Esophagus mucosa (tissue), 1 donor: ENCODE measurements around the gene PDE3B. TPM values are rescaled to one million over a fixed set of nuclear protein-coding genes. Genes with fewer than 3 reads are reported as not detected.
"Not testable (repeated sequence)": the region's sequence is repeated elsewhere in the genome, so short reads cannot be mapped to it uniquely, and the experiment has no call there.

Source experiments
- ATAC-seq: fragments of 200-7000 bp; cut with Tn5 transposase; one replicate; pipeline ENCODE4 v1.9.1; 2020
- total RNA-seq: library from RNA; stranded (reverse); gene quantifications from one replicate; pipeline ENCODE4 v1.2.4, GENCODE V29; 2023
- donor health status: DM: yes; HTN: yes; CAD: no.

The PDE3B gene
- total RNA-seq, 1 donor from 2014 or later: 0.44 TPM

GRCh38 chr11:14819596-14819995, 176.0 kb downstream of the PDE3B start:
- no peak for ATAC-seq

- no peak for ATAC-seq
Measured at GRCh38 chr11:14821031-14821430, 177.4 kb downstream of the PDE3B start.

- no peak for ATAC-seq
Measured at GRCh38 chr11:14826600-14826999, 183.0 kb downstream of the PDE3B start.

- no peak for ATAC-seq
Measured at GRCh38 chr11:14835496-14836492, 192.2 kb downstream of the PDE3B start.

GRCh38 chr11:14842002-14842401, 198.4 kb downstream of the PDE3B start:
- no peak for ATAC-seq

- ATAC-seq: no peak
Measured at GRCh38 chr11:14852571-14853177, 209.1 kb downstream of the PDE3B start.

GRCh38 chr11:14854057-14854456, 210.5 kb downstream of the PDE3B start:
- no peak for ATAC-seq

GRCh38 chr11:14855890-14856289, 212.3 kb downstream of the PDE3B start:
- ATAC-seq: no peak

GRCh38 chr11:14857621-14858020, 214.0 kb downstream of the PDE3B start:
- ATAC-seq: no peak

GRCh38 chr11:14858404-14858803, 214.8 kb downstream of the PDE3B start:
- no peak for ATAC-seq

GRCh38 chr11:14860511-14860910, 216.9 kb downstream of the PDE3B start:
- no peak for ATAC-seq

- ATAC-seq: no peak
Measured at GRCh38 chr11:14861680-14862079, 218.1 kb downstream of the PDE3B start.

- ATAC-seq: not testable (repeated sequence)
Measured at GRCh38 chr11:14863775-14864174, 220.2 kb downstream of the PDE3B start.

GRCh38 chr11:14872032-14872431, 228.4 kb downstream of the PDE3B start:
- peak; percentile 73 for ATAC-seq

- ATAC-seq: no peak
Measured at GRCh38 chr11:14873632-14874031, 230.0 kb downstream of the PDE3B start.

- ATAC-seq: no peak
Measured at GRCh38 chr11:14875163-14875562, 231.6 kb downstream of the PDE3B start.

GRCh38 chr11:14881576-14882193, 238.1 kb downstream of the PDE3B start:
- no peak for ATAC-seq

GRCh38 chr11:14882196-14882595, 238.6 kb downstream of the PDE3B start:
- no peak for ATAC-seq

GRCh38 chr11:14883683-14884082, 240.1 kb downstream of the PDE3B start:
- not testable (repeated sequence) for ATAC-seq

GRCh38 chr11:14884667-14885273, 241.2 kb downstream of the PDE3B start:
- ATAC-seq: no peak

- ATAC-seq: no peak
Measured at GRCh38 chr11:14886513-14886912, 242.9 kb downstream of the PDE3B start.

- ATAC-seq: peak; percentile 86
Measured at GRCh38 chr11:14891143-14892035, 247.8 kb downstream of the PDE3B start.
